ENCODE data around the gene NUFIP2.
"Not testable (repeated sequence)": the region's sequence is repeated elsewhere in the genome, so short reads cannot be mapped to it uniquely, and the experiment has no call there.

NUFIP2 gene, protein sequence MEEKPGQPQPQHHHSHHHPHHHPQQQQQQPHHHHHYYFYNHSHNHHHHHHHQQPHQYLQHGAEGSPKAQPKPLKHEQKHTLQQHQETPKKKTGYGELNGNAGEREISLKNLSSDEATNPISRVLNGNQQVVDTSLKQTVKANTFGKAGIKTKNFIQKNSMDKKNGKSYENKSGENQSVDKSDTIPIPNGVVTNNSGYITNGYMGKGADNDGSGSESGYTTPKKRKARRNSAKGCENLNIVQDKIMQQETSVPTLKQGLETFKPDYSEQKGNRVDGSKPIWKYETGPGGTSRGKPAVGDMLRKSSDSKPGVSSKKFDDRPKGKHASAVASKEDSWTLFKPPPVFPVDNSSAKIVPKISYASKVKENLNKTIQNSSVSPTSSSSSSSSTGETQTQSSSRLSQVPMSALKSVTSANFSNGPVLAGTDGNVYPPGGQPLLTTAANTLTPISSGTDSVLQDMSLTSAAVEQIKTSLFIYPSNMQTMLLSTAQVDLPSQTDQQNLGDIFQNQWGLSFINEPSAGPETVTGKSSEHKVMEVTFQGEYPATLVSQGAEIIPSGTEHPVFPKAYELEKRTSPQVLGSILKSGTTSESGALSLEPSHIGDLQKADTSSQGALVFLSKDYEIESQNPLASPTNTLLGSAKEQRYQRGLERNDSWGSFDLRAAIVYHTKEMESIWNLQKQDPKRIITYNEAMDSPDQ

DNA sequence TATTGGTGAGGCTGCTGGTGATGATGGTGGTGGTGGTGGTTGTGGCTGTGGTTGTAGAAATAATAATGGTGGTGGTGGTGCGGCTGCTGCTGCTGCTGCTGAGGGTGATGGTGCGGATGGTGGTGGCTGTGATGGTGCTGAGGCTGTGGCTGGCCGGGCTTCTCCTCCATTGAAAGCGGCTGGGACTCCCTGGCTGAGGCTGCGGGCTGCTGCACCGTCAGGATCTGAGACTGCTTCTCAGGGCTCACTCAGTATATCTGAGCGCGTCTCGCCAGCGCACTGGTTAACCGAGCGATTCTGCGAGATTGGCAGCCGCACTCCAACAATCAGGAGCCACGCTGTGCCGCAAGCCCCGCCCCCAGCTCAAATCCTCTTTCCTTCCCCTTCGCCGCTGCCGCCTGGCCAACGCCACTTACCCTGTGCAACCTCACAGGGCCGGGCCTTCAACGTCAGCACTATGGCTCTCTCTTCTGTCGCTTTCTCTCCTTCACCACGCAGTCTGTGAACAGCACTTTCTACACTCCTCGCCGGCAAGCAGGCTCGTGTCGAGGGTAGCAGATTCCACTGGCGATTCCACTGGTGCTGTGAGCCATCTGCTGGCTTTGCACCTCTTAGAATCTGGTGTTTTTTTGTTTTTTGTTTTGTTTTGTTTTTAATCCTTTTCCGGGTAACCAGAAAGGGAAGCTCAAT lies at the start of gene NUFIP2:
NUFIP2 (minus strand) TSS at position 259 of the 690 bp plus-strand sequence; CDS start at position 170, 89 bp downstream.
- DNase-seq (ENCODE audit: low spot score) = peak; percentile 99

DNA sequence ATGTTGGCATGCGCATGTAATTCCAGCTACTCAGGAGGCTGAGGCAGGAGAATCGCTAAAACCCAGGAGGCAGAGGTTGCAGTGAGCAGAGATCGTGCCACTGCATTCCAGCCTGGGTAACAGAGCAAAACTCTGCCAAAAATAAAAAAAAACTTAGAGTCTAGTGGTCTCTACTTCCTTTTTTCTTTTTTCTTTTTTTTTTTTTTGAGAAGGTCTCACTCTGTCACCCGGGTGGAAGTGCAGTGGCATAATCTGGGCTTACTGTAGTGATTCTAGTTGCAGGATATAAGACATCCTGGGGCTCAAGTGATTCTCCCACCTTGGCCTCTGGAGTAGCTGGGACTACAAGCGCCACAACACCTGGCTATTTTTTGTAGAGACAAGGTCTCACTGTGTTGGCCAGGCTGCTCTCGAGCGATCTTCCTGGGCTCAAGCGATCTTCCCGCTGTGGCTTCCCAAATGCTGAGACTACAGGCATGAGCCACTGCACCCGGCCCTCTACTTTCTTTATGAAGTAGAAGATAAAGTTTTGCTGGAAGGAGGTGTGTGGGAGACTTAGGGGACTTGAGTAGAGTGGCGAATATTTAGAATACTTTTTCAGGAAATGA lies 48.3 kb upstream of the NUFIP2 start:
- DNase-seq (ENCODE audit: low spot score) = peak; percentile 27

DNA sequence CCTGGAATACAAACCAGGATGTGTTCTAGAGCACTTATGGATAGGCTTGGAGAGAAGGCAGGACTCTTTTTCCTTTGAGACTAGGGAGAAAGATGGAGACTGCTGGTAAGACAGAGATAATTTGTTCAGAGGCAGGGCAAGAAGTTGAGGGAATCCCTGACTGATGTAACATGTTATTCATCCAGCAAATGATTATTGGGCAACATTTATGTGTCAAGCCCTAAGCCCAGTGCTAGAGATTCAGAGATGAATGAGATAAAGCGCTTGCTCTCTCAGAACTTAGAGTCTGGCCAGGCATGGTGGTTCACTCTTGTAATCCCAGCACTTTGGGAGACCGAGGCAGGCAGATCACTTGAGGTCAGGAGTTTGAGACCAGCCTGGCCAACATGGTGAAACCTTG lies 47.8 kb upstream of the NUFIP2 start:
- DNase-seq (ENCODE audit: low spot score) = no peak

DNA sequence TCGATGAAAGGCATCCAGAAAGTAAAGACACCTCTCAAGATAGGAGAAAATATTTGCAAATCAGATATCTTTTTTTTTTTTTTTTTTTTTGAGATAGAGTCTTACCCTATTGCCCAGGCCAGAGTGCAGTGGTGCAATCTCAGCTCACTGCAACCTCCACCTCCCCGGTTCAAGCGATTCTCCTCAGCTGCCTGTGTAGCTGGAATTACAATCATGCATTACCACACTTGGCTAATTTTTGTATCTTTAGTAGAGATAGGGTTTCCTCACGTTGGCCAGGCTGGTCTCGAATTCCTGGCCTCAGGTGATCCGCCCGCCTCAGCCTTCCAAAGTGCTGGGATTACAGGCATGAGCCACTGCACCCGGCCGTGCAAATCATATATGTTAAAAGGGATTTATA lies 45.1 kb upstream of the NUFIP2 start:
- DNase-seq (ENCODE audit: low spot score) = not testable (repeated sequence)

DNA sequence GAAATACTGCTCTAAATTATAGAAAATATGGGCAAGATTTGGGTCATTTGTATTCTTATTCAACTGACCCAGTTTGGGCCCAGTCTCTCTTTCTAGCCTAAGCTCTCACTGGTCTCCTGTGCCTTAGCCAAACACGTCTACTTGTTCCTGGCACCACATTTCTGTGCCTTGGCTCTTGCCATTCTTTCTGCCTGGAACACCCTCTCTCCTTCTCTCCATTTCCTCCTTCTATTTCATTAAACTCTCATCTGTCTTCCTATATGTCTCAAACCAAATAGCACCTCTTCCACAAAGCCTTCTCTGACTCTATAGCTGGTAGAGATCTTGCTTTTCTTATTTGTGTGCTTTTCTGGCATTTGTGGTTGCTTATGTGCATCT lies 37.7 kb upstream of the NUFIP2 start:
- DNase-seq (ENCODE audit: low spot score) = no peak

DNA sequence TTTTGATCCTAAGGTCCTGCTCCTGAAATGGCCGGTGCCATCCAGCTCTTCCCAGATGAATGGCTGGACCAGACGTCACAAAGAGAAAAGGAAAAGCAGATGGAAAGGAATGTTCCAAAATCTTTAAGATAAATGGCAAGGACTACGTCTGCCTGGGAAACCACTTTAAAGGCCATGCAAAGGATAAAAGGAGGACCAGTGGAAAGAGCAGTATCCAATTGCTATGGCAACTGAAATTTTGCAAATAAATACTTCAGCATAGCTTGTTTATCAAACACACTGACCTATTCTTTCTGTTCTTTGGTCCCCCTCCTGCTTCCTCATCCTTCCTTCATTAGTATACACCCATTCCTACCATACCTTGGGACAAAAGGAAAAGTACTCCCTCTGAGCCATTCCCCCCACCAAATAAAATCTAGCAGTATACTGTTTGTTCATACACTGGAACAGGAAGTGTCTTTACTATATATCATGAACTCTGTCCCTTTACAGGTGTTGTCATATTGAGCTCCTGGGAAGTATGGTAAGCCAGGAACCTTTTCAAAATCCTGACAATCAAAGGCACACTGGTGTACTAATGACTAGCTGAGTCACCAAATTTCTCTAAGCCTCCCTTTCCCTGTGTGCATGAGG lies 37.2 kb upstream of the NUFIP2 start:
- DNase-seq (ENCODE audit: low spot score) = no peak

DNA sequence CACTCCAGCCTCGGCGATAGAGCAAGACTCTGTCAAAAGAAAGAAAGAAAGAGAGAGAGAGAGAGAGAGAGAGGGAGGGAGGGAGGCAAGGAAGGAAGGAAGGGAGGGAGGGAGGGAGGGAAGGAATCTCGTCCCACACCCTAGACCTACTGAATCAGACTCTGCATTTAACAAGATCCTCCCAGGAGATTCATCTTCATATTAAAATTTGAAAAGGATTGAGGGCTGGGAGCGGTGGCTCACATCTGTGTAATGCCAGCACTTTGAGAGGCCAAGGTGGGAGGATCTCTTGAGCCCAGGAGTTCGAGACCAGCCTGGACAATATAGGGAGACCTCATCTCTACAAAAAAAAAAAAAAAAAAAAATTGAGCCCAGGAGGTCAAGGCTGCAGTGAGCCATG lies 33.5 kb upstream of the NUFIP2 start:
- no peak for DNase-seq (ENCODE audit: low spot score)

DNA sequence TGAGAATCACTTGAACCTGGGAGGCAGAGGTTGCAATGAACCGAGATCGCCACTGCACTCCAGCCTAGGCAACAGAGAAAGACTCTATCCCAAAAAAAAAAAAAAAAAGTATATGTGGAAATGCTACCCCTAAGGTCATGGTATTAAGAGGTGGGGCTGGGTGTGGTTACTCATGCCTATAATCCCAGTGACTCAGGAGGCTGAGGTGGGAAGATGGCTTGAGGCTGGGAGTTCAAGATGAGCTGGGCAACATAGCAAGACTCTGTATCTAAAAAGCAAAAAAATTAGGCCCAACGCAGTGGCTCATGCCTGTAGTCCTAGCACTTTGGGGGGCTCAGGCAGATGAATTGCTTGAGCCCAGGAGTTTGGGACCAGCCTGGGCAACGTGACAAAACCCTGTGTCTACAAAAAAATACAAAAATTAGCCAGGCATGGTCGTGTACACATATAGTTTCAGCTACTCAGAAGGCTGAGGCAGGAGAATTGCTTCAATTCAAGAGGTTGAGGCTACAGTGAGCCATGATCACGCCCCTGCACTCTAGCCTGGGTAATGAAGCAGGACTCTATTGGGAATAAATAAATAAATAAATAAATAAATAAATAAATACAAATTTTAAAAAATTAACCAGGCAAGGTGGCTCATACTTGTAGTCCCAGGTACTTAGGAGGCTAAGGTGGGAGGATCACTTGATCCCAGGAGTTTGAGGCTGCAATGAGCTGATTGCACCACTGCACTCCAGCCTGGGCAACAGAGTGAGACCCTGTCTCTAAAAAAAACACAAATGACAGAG lies 32.3 kb upstream of the NUFIP2 start:
- DNase-seq (ENCODE audit: low spot score) = no peak

DNA sequence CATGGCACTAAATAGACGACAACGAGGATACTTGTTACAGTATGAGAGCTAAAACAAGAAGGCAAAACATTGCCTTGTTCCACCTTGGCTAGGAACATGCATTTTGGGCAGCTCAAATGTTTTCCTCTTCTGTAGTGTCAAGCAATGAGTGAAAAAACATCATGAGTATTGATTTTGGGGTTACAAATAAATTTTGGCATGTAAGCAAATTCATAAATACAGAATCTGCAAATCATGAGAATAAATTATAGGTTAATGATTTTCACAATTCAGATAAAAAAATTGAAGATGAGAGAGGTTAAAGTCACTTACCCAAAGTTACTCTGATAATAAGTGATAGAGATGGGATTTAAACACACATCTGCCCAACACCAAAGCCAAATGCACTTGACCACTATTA lies 28.4 kb upstream of the NUFIP2 start:
- no peak for DNase-seq (ENCODE audit: low spot score)

DNA sequence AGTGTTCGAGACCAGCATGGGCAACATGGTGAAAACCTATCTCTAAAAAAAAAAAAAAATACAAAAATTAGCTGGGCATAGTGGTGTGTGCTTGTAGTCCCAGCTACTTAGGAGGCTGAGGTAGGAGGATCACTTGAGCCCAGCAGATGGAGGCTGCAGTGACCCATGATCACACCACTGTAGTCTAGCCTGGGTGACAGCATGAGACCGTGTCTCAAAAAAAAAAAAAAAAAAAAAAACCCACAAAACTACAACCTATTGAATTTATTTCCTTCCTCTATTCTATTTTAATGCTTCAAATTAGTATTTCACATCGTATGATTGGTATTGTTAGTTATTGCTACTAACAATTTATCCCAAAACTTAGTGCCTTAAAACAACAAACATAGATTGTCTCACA lies 9.4 kb upstream of the NUFIP2 start:
- no peak for DNase-seq (ENCODE audit: low spot score)

DNA sequence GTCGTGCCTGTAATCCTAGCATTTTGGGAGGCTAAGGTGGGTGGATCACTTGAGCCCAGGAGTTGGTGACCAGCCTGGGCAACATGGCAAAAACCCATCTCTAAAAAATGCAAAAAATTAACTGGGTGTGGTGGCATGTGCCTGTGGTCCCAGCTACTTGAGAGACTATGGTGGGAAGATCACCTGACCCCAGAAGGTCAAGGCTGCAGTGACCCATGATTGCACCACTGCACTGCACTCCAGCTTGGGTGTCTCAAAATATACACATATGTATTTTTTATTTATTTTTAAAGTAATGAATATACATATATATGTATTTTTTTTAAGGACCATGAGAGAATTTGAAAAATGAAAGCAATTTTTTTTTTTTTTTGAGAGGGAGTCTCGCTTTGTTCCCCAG lies 5.1 kb upstream of the NUFIP2 start:
- DNase-seq (ENCODE audit: low spot score) = no peak

DNA sequence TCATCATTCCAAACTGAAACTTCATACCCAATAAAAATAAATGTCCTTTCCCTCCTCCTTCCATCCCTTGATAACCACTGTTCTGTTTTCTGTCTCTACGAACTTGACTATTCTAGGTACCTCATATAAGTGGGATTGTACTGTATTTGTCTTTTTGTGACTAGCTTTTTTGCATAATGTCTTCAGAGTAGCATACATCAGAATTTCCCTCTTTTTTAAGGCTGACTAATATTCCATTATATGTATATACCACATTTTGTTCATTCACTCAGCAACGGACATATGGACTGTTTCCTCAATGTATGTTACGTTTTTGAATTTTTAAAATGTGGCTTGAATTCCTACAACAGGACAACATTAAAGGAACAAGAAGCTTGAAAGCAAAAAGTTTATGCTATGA lies 1.5 kb upstream of the NUFIP2 start:
- DNase-seq (ENCODE audit: low spot score) = no peak

DNA sequence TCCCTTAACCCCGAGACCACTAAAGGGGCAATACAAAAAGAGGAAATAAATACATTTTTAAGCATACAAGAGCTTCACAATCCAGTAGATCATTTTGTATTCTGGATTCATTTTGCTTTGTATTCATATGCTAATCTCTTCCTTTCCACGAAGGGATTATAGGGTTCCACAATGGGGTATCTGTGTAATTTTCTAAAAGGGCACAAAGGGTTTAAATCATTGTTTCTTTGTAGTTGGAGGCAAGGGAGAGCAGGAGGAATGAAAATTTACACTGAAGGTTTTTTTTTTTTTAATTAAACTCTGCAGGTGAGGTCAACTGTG lies 592 bp upstream of the NUFIP2 start:
- no peak for DNase-seq (ENCODE audit: low spot score)

DNA sequence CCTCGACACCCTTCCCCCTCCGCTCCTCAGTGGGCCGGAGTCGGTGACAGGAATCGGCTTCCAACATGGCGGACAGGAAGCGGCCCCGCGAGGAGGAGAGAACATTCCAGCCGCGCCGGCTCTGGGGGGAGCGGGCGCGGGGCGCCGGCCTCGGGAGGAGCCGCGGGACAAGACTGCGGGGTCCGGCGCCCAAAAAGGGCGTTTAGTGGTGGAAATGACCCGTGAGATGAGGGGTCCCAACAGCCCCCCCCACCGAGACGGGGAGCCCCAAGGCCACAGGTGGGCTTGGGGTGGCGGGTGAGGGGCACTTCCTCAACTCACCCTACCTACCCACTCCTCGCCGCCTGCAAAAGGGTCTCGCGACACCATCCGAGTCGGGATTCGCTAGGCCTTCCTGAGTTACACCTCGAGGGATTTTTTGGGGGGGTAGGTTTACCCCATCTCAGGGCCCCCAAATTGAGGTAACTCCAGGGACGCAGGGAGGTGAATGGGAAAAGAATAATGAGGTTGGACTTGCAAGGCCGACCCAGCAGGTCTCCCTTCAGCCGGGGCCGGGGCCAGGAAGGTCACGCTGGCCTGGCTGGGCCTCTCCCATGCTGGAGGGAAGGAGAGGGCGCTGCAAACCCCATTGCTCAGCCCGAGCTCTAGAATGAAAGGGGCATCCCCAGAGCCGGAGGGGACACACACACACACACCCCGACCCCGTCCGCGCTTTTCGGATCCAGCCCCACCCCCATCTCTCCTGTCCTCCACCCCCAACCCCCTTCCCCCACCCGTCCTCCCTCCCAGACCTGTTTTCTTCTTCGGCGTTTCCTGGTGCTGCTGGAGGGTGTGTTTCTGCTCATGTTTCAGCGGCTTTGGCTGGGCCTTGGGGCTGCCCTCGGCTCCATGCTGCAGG lies 707 bp downstream of the NUFIP2 start:
- DNase-seq (ENCODE audit: low spot score) = peak; percentile 75

DNA sequence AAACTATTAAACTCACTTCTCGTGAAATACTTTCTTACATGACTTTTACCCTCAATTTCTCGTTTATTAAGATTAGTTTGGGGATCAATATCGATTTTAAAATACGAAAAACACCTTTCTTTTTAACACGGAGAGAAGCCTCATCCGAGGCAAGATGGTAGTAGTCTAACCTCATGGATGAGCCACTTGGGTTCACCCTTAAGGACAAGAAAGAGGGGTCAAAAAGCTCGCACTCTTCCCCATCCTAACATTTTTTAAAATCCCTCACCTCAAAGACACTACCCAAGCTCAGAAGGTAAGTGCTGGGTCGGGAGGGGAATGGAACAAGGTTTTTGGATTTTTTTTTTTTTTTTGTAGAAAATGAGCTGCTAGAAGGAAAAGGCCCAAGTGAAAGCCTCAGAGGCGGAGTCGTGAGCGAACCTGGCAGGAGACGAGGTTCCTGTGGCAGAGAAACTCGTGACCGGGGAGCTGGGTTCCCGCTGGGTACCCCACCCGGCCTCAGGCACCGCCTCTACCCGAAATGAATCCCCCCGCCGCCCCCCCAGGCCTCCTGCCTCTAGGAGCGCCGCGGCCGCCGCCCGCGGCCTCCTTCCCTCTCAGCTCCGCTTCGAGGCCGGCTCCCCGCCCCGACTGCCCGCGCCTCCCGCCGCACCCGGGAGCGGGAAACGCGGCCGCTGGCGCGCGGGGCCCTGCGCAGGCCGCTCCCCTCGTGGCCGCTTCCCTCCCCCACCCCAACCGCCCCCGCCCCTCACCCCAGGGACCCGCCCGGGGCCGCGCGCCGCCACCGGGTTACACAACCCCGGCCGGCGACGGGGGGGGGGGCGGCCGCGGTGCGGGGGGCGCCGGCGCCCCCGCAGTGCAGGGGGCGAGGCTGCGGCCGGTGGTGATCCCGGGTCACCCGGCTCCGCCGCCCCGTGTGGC lies 1.6 kb downstream of the NUFIP2 start:
- peak; percentile 64 for DNase-seq (ENCODE audit: low spot score)

DNA sequence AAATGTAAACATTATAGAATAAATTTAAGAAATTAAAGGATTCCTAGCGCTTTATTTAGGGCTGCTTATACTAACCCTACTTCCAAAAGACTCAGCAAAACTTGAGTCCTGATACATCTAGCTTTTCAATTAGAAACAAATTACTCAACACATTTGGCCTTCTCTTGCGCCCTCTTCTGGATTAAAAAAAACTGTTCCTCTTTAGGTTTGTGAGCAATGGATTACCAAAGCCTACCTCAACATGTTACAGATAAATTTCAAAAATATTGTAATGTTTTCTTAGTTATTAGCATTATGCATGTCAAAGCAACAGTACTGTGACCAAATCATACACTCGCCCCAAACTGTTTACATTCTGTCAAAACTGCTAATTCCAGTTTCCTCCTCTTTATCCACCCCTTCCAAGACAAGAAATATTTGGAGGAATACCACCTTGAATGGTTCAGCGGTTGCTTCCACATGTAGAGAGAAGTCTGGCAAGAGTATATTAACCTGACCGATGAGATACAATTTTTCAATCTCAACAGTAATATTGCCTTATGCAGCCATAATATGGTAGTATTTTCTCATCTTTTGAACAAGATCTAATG lies 2.7 kb downstream of the NUFIP2 start:
- peak; percentile 91 for DNase-seq (ENCODE audit: low spot score)

DNA sequence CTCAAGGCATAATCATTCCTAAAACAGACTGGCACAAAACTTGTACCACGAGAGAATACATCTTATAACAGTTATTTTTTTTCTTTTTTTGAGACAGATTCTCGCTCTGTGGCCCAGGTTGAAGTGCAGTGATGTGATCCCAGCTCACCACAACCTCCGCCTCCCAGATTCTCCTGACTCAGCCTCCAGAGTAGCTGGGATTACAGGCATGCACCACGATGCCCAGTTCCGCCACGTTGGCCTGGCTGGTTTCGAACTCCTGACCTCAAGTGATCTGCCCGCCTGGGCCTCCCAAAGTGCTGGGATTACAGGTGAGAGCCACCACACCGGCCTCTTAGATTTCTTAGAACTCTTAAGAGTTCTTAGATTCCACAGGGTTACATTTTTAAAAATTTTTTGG lies 4.1 kb downstream of the NUFIP2 start:
- no peak for DNase-seq (ENCODE audit: low spot score)

DNA sequence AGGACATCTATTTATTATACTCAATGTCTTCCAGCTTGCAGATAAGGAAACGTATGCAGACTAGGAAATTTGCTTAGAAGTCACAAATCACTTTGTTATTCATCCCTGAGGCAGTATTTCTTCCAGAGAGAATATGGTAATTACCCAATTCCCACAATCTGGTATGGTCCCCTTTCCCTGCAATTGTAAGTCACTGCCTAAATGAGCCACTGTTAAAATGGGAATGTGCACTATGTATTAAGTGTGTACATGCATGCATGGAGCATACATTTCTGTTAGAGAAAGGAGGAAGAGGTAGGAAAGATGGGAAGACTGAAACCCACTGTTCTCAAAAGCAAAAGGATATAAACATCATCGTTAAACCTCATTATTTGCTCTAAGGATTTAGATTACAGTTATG lies 10.0 kb downstream of the NUFIP2 start:
- no peak for DNase-seq (ENCODE audit: low spot score)

DNA sequence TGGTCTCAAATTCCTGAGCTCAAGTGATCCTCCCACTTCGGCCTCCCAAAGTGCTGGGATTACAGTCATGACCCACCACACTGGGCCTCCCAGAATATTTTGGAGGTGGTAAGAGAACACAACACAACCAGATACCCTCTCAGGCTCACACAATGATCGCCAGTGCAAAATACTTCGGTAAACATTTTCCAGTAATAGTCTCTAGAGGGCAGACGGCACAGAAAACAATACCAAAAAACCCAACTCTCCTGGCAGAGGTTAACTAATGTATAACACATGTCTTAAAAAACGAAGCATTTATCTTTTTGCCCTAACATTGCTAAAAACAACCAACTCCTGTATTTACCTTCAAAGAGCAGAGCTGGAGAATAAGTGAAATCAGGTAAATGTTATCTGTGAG lies 10.5 kb downstream of the NUFIP2 start:
- DNase-seq (ENCODE audit: low spot score) = peak; percentile 45
